Measurements from ENCODE around the gene CNTNAP4.

The CNTNAP4 gene

DNA sequence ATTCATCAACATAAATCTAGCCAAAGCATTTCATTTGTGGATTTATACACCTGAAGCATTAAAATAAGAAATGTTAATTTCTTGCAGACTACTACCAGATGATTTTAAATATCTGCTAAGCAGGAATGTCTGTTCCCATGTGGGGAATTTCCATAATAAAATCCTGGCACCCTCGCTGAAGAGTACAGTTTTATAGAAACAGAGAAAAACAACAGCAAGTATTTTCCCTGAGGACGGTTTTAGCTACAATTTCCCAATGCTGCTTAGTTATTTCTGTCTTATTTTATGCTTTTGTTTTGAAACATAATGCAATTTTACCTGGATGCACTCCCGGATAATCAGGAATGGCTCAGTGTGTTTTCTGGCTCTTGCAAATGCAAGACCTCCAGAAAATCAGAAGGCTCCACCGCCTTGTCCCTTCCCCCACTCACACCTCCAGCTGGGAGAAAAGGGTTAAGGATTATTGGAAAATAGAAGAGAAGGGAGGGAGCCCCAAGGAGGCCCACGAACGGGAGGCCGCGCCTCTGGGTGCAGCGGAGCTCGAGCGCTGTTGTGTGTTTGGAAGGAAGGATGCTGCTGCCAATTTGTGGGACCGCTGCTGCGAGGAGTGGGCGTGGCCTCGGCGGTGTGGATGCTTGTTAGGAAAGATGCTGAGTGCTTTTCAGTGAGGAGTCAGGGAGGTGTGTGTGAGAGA lies at the start of gene CNTNAP4:
TSS of gene CNTNAP4 (plus strand) at position 657 of the 694 bp plus-strand sequence. CDS start 262 bp downstream, outside the sequence.
- no peak for DNase-seq (ENCODE audit: low read depth)

DNA sequence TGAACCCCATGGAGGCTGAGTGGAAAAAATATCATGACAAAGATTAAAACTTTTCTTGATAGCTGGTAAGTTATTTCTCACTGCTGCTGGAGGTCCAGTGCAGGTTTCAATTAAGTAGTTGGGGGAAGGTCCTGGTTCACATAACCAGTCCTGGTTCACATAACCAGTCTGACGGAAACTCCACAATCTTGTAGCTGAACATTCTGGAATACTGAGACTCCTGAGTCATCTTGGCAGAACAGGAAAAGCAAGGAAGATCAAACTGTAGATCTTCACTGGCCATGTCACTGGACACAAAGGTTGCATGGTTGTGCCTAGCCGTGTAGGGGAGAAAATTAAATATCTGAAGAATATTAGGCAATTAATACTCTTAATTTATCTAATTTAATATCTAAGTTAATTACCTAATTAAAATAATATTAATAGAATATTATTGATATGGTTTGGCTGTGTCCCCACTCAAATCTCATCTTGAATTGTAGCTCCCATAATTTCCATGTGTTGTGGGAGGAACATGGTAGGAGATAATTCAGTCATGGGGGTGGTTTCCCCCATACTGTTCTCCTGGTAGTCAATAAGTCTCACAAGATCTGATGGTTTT lies 48.6 kb upstream of the CNTNAP4 start:
- no peak for DNase-seq (ENCODE audit: low read depth)

DNA sequence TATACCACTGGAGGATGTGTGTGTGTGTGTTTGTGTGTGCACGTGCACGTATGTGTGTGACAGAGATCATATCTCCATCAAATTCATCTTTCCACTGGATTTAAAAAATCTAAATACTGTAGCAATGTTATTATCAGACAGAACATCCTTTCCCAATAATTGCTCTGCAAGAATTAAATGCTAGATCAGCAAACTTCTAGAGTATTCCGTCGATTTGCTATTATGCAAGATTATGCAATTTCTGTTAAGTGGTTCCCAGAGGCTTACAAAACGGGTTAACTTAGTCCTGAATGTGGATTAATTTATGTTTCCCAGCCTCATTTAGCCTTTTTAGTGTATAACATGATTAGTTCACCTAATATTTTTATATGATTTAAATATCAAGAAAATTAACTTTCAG lies 44.5 kb upstream of the CNTNAP4 start:
- no peak for DNase-seq (ENCODE audit: low read depth)

DNA sequence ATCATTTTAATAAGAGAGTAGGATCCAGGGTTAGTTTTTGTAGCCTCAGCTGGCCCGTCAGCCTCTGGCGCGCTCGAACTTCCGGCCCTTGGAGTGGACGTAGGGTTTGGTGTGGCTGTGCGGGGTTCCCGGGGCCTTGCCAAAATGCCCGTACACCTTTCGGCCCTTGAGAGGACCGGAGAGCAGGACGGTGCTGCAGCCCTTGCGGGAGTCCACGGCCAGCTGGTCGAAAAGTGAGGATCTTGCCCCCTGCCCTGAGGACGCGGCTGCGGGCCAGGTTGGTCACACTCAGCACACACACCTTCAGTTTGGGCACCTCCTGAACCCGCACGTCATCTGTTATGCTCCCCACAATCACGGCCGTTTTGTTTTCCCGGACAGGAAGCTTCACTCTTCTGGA lies 42.2 kb upstream of the CNTNAP4 start:
- DNase-seq (ENCODE audit: low read depth), result no peak

DNA sequence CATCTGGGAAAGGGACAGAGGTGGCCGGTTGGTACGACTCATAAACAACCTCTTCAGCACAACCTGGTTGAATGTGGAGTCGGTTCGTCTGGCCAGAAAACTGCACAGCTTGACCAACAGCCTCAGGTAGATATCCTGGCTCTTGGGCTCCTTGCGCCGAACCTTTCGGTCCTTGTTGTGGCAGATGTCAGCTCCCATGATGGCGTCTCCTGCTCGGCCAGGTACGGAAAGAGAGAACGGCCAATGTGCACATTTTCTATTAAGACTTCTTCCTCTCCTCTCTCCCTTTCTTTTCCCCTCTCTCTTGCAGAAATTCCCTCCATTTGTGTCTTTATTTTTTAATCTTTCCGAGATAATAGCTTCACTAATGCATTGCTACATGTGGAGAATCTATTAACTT lies 41.8 kb upstream of the CNTNAP4 start:
- DNase-seq (ENCODE audit: low read depth), result no peak

DNA sequence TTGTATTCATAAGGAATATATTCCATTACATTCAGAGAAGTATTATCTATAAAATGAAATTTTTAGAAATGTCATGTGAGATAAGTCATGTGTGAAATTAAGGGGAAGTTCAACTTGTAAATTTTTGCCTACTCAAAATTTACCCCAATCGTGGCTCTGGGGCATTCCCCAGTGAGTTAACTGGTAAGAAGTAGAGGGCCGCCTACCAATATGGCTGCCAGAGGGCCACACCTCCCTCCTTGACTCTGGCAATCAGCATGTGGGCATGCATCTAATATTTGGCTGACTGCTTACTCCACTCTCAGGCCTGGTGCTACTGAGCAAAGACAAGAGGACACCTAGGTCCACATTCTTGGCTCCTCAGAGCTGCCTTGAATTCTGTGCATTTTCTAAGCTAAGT lies 39.7 kb upstream of the CNTNAP4 start:
- no peak for DNase-seq (ENCODE audit: low read depth)

DNA sequence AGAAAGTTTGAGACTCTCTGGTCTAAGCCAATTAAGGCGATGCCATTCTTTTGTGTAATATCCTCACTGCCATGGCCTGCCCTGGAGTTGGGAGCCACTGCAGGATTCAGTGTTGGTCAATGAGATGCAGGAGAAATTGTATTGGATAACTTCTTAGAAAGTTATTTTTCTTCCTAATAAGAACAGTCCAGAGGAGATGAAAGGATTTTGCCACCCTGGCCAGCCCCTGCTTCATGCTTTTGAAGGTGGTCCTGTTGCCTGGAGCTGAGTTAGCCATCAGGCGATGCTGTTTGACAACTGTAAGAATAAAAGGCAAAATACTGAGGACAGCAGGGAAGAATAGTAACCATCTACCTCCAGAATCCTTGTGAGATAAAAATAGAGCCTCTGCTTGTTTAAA lies 35.4 kb upstream of the CNTNAP4 start:
- no peak for DNase-seq (ENCODE audit: low read depth)

DNA sequence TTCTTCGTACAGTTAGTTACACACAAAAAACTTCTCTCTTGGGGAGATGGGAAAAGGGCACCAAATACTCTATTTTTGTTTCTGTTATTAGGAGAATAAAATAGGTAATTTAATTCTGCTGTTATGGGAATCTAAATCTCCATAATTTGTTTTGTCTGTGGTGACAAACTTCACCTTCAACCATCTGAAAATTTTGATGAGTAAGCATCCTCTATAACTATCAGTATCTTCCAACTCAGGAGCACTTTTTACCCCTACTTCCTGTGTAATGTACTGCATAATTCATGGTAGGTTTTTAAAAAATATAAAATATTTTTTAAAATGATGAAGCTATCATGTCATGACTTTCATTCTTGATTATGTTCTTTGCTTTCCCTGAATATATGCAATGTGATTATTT lies 33.6 kb upstream of the CNTNAP4 start:
- no peak for DNase-seq (ENCODE audit: low read depth)

DNA sequence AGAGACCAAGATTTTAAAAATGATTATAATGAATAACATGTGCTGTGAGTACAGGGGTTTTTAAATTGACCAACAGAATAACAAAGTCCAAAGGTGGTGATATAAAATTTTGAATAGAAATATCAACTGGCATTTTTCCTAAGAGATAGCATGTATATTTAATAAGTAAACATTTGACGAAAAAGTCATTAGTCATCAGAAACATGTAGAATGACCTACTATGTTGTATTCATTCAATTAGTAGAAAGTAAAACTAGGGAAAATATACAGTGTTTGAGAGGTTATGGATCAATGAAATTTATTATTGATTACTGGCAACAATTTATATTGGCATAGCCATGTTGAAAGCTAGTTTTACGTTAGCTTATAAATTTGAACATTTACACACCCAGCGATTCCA lies 30.6 kb upstream of the CNTNAP4 start:
- DNase-seq (ENCODE audit: low read depth), result no peak

DNA sequence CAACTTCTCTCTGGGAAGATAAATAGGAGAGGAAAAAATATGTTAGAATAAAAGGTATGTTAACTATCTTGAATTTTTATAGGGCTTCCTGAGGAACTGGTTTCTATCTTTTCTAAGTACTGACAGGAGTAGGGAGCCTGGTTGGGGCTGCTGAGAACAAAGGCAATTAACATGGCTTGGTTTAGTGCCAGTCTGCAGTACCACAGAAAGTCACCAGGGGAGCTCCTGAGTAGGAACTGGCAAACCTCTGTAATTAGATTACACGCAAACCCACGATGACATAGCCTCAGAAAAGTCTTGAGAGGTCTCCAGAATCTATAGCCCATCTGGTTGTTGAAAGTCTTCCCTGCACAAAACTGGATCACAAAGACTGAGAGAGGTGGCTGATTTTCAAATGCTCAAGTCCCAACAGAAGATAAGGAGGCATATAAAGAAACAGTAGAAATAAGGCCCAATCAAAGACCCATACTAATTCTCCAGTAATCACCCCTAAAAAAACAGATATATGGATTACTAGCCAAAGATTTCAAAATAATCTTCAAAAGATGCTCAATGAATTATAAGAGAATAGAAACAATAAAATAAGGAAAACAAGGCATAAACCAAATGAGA lies 11.7 kb upstream of the CNTNAP4 start:
- DNase-seq (ENCODE audit: low read depth), result no peak

DNA sequence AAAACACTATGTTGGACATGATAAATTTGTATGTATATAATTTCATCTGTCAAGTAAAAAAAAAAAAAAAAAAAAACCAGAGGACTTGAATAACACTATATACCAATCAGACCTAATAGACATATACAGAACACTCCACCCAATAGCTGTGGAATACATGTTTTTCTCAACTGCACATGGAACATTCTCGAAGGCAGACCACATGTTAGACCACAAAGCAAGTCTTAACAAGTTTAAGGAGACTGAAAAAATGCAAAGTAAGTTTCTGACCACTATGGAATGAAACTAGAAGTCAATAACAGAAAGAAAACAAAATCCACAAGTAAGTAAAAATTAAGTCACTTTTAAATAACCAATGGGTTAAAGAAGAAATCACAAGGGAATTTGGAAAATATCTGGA lies 8.4 kb upstream of the CNTNAP4 start:
- DNase-seq (ENCODE audit: low read depth), result no peak

DNA sequence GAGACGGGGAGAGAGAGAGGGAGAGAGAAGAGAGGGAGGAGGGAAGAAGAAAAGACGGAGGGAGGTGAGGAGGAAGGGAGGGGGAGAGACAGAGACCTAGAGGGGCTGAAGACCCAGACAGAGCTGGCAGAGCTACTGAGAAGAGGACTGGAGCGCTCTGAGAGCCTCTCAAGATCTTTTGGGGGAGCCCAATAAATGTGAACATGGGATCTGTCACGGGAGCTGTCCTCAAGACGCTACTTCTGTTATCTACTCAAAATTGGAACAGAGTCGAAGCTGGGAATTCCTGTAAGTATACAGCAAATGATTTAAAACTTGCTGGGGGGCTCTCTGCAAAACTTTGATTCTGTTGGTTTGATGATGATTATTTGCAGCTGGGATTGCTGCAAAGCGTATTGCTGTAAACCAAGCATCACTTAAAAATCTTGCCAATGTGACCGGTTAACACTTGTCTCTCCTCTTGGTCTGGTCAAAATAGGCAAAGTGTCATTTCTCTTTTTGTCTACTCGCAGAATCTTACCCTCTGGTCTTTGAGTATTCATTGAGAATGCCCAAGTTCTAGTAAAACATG lies 344 bp downstream of the CNTNAP4 start:
- no peak for DNase-seq (ENCODE audit: low read depth)

DNA sequence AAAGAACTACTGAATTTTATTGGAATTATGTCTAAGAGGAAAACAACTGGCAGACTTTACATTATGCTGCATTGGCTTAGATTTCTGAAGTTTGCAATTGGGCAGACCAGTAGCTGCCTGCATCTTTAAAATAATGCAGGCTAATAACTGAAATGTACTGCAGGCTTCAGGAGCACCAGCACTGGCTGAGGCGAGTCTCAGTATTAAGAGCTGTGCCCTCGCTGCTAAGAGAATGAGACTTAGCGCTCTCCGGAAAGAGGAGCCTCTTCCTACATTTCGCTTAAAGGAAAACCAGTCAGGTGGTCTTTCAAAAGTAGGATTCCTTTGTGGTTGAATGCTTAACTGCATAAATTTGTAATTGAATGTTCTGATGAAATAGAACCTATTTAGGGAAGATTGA lies 885 bp downstream of the CNTNAP4 start:
- DNase-seq (ENCODE audit: low read depth), result no peak

DNA sequence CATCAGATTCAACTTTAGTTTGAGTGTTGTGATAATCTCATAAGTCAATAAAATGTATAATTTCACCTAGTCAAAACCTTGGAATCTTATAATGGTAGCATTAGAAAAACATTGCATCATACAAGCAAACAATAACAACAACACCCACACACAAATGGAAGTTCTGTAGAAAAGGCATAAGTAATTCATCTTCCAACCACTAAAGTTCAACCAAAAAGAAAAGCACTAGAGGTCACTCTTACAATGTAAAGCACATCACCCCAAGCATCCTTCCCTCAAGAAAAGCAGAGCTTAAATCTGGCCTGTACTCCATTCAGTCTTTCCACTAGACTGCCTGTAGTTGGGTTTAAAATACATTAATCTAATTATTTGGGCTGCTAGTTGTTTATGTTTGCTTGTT lies 1.8 kb downstream of the CNTNAP4 start:
- no peak for DNase-seq (ENCODE audit: low read depth)

DNA sequence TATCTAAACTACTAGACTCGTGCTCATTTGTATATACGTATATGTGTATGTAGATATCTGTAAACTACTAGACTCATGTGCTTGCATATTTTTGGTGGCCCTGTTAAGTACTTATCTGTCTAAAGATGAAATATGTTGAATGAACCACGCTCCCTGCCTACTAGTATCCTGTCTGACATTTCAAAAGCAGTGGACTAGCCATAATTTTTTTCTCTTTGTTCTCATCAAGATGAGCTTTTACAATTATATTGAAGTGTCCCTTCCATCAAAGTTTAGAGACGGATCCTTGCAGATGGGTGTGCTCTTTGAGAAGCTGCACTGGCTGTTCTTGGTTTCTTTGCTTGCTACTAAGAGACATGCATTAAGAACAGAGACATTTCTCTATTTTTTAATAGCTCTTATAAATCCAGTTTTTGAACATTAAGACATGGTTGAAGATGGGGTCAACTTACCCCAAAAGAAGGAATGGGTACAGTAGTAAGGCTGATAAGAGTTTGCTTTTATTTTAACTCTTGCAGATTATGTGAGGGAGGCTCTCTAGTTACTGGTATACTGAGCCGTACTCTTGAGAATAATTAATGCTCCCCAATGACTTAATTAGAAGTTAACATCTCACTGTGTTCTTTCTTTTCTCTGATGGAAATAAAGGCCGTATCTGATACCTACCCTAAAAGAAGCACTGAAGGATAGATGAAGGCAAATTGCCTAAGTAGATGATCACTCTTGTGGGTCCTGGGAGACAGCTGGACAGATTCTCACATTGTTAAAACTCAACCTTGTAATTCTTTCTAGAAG lies 3.4 kb downstream of the CNTNAP4 start:
- DNase-seq (ENCODE audit: low read depth), result no peak

DNA sequence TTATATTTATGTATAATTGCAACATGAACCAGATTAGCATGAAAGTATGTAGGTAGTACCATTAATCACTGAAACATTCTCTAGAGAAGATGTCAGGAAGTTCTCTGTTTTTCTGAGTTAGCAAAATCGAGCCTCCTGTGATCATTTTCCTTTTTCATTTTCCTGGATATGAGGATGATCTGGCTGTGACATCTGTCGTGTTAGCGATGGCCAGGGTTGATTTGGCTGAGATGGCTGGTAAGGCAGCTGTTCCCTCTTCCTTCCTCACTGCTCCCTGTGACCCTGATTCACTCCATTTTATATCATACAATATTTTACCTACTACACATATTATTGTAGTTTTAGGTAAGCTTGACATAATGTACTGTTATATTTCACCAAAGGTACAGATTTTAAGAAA lies 10.3 kb downstream of the CNTNAP4 start:
- no peak for DNase-seq (ENCODE audit: low read depth)

DNA sequence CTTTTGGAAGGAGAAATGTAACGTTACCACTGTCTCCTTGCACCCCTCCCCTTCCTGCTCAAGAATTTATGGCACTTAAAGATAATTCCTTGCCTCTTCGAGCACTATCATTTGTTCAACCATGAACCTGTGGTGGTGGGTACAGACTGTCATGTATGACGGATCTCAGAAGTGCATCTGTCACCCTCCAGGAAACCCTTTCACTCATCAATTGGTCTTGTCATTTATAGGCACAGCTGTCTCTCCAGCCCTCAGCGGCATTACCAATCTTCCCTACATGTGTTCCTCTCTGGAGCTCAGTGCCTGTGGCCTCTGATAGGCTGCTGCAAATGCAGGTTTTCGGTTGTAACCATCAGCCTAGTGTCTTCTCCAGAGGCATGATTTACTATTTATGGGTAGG lies 15.0 kb downstream of the CNTNAP4 start:
- no peak for DNase-seq (ENCODE audit: low read depth)

DNA sequence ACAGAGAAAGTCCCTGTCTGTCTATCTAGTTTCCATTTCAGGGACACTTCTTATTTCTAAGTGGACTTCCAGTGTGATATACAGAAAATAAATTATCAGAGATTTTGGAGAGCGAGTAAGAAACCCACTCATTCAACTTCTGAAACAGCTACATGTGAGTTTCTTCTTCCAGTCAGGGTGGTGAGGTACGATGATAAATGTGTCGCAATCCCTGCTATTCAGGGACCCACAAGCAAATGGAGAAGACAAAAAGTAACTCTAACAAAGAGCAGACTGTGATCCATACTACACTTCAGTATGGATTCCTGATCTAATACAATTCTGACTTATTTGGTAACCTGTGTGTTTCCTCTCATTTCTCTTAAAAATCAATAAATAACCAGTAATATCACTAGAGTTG lies 16.8 kb downstream of the CNTNAP4 start:
- no peak for DNase-seq (ENCODE audit: low read depth)

DNA sequence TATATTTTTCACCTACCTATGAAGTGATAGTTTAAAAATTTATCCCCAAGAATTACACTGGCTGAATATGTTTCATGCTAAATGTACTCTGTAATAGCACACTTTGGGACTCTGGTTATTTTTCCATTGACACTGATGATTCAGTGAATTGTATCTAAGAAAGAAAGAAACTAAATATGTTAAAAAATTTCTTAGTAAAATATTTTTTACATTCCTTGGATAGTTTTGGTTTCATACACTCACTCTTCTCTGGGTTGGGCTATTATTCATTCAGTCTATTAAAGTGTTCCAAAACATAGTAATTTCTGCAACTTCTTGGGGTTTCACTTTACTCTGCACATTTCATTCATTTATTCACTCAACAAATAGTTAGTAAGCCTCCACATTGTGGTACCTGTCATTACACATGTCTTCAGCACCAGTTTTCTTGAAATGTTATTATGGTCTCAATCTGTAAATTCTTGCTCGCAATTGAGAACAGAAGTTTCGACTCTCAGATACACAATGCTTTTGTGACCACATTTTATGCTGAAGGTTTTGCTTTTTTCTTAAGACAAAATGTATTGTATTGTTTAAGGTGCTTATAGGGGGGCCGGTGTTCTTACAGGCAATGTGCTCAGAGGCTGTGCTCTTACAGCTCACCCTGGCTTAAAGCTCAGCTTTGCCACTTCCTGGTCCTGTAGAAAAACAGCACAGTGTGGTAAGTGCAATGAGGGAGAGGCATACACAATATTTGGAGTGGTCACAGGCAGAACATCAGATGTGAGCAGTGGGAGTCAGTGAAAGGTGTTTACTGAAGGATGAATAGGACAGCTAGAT lies 17.4 kb downstream of the CNTNAP4 start:
- DNase-seq (ENCODE audit: low read depth), result peak; percentile 8

DNA sequence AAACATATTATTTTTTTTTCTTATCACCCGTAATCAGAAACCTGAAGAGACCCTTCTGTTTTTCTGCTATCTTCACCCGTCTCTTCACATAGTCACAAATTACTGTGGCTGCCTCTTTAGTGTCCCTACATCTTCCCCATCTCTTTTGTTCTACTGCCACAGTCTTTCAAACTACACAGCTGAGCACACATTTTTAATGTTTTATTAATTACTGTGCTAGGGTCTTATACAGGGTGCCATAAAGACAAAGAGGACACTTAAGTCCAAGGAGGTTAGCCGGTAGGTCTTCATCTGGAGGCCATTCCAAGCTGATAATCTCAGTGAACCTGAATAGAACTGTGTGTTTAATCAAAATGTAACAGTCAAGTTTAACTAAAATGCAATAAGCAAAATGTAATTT lies 20.7 kb downstream of the CNTNAP4 start:
- no peak for DNase-seq (ENCODE audit: low read depth)

DNA sequence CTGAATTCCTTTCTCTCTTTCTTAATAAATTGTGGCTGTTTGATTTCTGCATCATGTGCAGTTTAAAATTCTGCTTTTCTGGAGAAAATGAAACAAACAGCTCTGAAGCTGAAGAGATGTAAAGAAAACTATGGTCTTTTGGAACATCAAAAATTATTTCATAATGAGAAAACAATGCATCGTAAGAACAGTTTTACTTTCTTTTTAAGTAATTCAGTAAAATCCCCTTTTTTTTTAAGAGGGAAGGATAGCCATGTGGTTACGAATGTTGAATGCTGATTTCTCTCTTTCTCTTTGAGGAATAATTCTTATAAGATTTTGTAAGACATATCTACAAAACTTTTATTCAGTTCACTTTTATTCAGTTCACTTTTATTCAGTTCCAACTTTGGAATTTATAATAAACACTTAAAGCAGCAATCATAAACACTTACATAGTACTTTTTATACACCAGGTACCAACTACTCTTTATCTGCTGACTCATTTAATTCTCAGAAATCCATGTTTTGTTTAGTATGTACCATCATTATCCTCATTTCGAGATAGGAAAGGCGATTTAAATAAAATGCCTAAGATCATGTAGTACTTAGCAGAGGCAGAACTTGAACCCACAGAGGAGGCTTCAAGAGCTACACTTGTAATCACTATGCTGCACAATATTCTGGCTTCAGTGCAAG lies 26.6 kb downstream of the CNTNAP4 start:
- DNase-seq (ENCODE audit: low read depth), result no peak

All from HS-5 (cell line).